Measurements from ENCODE around the gene MSMB.

DNA sequence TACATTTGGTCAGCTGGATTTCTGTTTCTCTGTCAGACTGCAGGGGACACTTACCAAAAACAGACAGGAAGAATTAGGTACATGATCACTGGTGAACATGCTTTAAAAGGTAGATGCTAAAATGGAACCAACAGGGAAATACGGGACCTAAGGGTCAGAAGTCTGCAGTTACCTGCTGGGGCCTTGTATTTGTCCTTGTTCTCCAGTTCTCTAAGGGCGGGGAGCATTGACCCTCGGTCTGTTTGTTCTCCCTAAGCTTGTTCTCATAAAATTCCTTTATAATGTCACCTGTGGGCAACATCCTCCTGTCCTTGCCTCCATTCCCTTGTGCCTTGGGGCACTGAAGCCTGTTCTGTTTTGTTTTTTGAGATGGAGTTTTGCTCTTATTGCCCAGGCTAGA is 29.8 kb upstream of the MSMB start:
- no peak for TF ChIP-seq TAF7 (optimal IDR thresholded peaks at IDR 0.05; ENCODE audit: borderline replicate concordance, low read depth, low read length)
- TF ChIP-seq SP1 (IDR thresholded peaks at IDR 0.05; ENCODE audit: low read depth, low read length) = no peak
- TF ChIP-seq CEBPB (IDR thresholded peaks at IDR 0.05; ENCODE audit: low read depth, low read length) = no peak
- TF ChIP-seq POLR2A (IDR thresholded peaks at IDR 0.05; ENCODE audit: control extremely low read depth in 1 of 2, low read depth in 2 of 2, low read length in 2 of 2) = no peak
- TF ChIP-seq CTCF (IDR thresholded peaks at IDR 0.05; ENCODE audit: control extremely low read depth in 1 of 3, insufficient read depth in 1 of 3, low read depth in 1 of 3, low read length in 3 of 3) = no peak
- TF ChIP-seq NRF1 (IDR thresholded peaks at IDR 0.05; ENCODE audit: low read depth, low read length) = no peak
- TF ChIP-seq CHD2 (IDR thresholded peaks at IDR 0.05; ENCODE audit: low read length) = no peak
- TF ChIP-seq, protein P1, sequence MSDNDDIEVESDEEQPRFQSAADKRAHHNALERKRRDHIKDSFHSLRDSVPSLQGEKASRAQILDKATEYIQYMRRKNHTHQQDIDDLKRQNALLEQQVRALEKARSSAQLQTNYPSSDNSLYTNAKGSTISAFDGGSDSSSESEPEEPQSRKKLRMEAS (IDR thresholded peaks at IDR 0.05) = no peak
- no peak for TF ChIP-seq PHF8 (conservative IDR thresholded peaks at IDR 0.05; ENCODE audit: low read depth, low read length)
- TF ChIP-seq SIRT6 (IDR thresholded peaks at IDR 0.05; ENCODE audit: low read length) = no peak
- no peak for TF ChIP-seq ZNF274 (IDR thresholded peaks at IDR 0.05; ENCODE audit: borderline replicate concordance, extremely low read depth, low read length)
- TF ChIP-seq EP300 (IDR thresholded peaks at IDR 0.05; ENCODE audit: borderline replicate concordance in 1 of 2, low read depth in 2 of 2, low read length in 2 of 2) = no peak
- TF ChIP-seq POLR2AphosphoS5 (IDR thresholded peaks at IDR 0.05; ENCODE audit: low read depth, low read length) = no peak
- TF ChIP-seq E2F6 (IDR thresholded peaks at IDR 0.05) = no peak

Measured in H1 (cell line).